ENCODE results near the gene UVSSA.
A peak's percentile ranks its signal among the peaks of the same experiment; 100 is the strongest.

Gene UVSSA

GRCh38 chr4:1310796-1311631 is 36.0 kb upstream of the UVSSA start:
- ATAC-seq (ENCODE audit: low read depth) = no peak
- Mint-ChIP-seq H3K36me3 (peaks cover 23% of the 10 kb centered on the region), H3K27ac (no peak overlapping the region)

GRCh38 chr4:1312821-1313640 is 34.0 kb upstream of the UVSSA start:
- H3K4me1 Mint-ChIP-seq = peaks cover 22% of the 10 kb centered on the region
- ATAC-seq (ENCODE audit: low read depth) (no peak), DNase-seq (ENCODE audit: low spot score in 2 of 2) (no peak)
- peaks cover 1% of the 10 kb centered on the region for H3K9me3 Mint-ChIP-seq
- no peak overlapping the region for H3K4me3 Mint-ChIP-seq
- no peaks in the 10 kb centered on the region for H3K27me3 Mint-ChIP-seq
- H3K27ac Mint-ChIP-seq = no peak overlapping the region
- peaks cover 30% of the 10 kb centered on the region for H3K36me3 Mint-ChIP-seq

More at GRCh38 chr4:1310796-1311631, 36.0 kb upstream of the UVSSA start:
- peak overlapping the region; percentile 17 for H3K4me3 Mint-ChIP-seq
- H3K27me3 Mint-ChIP-seq = no peaks in the 10 kb centered on the region
- peaks cover 36% of the 10 kb centered on the region for H3K4me1 Mint-ChIP-seq
- no peak for DNase-seq (ENCODE audit: low spot score in 2 of 2)
- peaks cover 1% of the 10 kb centered on the region for H3K9me3 Mint-ChIP-seq

- Mint-ChIP-seq H3K9me3 (peaks cover 1% of the 10 kb centered on the region), H3K36me3 (peaks cover 32% of the 10 kb centered on the region), H3K27ac (no peak overlapping the region), H3K4me3 (no peak overlapping the region), H3K4me1 (peaks cover 6% of the 10 kb centered on the region), H3K27me3 (no peaks in the 10 kb centered on the region)
- ATAC-seq (ENCODE audit: low read depth) = no peak
- DNase-seq (ENCODE audit: low spot score in 2 of 2) = no peak
Observed at GRCh38 chr4:1315306-1315705, 31.7 kb upstream of the UVSSA start.

GRCh38 chr4:1315836-1316536 is 31.0 kb upstream of the UVSSA start:
- Mint-ChIP-seq H3K27ac (no peak overlapping the region), H3K4me1 (peaks cover 6% of the 10 kb centered on the region), H3K9me3 (peaks cover 1% of the 10 kb centered on the region), H3K27me3 (no peaks in the 10 kb centered on the region), H3K36me3 (peaks cover 34% of the 10 kb centered on the region), H3K4me3 (no peak overlapping the region)
- DNase-seq (ENCODE audit: low spot score in 2 of 2) (no peak), ATAC-seq (ENCODE audit: low read depth) (no peak)

DNA sequence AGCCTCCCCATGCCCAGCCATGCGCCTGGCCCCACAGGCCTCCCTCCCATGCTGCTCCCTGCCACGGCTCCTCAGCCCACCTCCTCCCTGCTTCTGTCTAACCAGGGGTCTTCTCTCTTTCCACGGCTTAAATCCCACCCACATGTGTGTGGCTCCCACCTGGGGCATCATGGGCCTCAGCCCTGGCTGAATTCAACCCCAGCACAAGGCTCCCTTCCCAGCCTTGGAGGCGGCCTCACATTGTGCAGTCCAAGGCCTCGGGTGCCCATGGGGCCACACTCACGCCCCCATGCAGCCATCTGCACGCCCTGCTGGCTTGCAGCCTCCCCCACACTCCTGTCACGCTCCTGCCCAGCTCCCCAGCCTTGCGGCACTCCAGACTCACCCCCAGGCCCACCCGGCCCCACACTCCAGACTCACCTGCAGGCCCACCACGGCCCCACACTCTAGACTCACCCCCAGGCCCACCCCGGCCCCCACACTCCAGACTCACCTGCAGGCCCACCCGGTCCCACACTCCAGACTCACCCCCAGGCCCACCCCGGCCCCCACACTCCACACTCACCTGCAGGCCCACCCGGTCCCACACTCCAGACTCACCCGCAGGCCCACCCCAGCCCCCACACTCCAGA is 30.4 kb upstream of the UVSSA start:
- Mint-ChIP-seq H3K4me3 (no peak overlapping the region), H3K27ac (no peak overlapping the region), H3K36me3 (peaks cover 38% of the 10 kb centered on the region), H3K27me3 (no peaks in the 10 kb centered on the region), H3K9me3 (peaks cover 1% of the 10 kb centered on the region), H3K4me1 (peaks cover 6% of the 10 kb centered on the region)
- ATAC-seq (ENCODE audit: low read depth) (no peak), DNase-seq (ENCODE audit: low spot score in 2 of 2) (no peak)

- DNase-seq (ENCODE audit: low spot score in 2 of 2) = no peak
- H3K27me3 Mint-ChIP-seq = no peaks in the 10 kb centered on the region
- H3K9me3 Mint-ChIP-seq = peaks cover 1% of the 10 kb centered on the region
- H3K4me3 Mint-ChIP-seq = no peak overlapping the region
- no peak overlapping the region for H3K27ac Mint-ChIP-seq
- H3K36me3 Mint-ChIP-seq = peaks cover 36% of the 10 kb centered on the region
- no peak for ATAC-seq (ENCODE audit: low read depth)
- H3K4me1 Mint-ChIP-seq = peaks cover 6% of the 10 kb centered on the region
Observed at GRCh38 chr4:1317177-1318045, 29.6 kb upstream of the UVSSA start.

DNA sequence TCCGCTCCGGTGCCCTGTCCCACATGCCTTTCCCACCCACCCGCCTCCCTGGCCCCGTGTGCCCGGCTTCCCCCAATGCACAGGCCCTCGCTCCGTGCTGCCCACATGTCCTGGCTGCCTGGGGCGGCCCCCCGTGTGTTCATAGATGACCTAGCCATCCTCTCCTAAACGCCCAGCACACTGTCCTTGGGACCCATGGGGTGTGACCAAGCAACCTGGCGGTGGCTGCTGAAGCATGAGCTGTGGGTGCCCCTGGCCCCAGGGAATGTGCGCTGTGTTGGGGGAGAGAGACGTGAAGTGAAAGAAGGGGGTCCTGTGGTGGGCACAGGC is 29.0 kb upstream of the UVSSA start:
- no peak overlapping the region for H3K4me3 Mint-ChIP-seq
- DNase-seq (ENCODE audit: low spot score in 2 of 2) (no peak), ATAC-seq (ENCODE audit: low read depth) (no peak)
- H3K4me1 Mint-ChIP-seq = peaks cover 6% of the 10 kb centered on the region
- no peak overlapping the region for H3K27ac Mint-ChIP-seq
- H3K27me3 Mint-ChIP-seq = no peaks in the 10 kb centered on the region
- H3K9me3 Mint-ChIP-seq = peaks cover 1% of the 10 kb centered on the region
- peaks cover 33% of the 10 kb centered on the region for H3K36me3 Mint-ChIP-seq

DNA sequence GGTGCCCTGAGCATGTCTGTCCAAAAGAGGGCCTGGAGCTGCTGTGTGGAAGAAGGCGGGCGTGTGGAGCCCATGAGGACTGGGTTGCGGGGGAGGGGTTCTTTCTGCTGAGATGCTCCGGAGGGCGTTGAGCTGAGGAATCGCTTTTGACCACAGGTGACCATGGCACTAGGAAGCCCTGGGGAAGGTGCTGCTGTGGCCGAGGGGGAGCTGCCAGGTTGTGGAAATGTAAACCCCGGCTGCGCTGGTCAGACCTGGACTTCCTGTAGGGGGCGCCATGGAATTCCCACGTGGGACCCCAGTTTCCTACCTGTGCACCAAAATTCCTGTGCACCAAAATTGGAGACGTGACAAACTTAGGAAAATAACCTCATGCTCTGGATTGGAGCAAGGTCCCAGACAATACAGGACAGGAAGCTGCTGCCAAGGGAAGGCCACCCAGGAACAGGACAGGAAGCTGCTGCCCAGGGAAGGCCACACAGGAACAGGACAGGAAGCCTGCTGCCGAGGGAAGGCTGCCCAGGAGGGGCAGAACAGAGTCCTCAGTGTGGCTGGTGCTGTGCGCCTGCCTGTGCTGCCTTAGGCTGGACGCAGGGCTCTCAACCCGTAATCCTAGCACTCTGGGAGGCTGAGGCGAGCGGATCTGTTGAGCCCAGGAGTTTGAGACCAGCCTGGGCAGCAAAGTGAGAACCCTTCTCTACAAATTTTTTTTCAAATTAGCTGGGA is 28.4 kb upstream of the UVSSA start:
- H3K27me3 Mint-ChIP-seq = no peaks in the 10 kb centered on the region
- peaks cover 31% of the 10 kb centered on the region for H3K36me3 Mint-ChIP-seq
- no peak overlapping the region for H3K4me3 Mint-ChIP-seq
- peaks cover 6% of the 10 kb centered on the region for H3K4me1 Mint-ChIP-seq
- no peak overlapping the region for H3K27ac Mint-ChIP-seq
- peaks cover 1% of the 10 kb centered on the region for H3K9me3 Mint-ChIP-seq
- ATAC-seq (ENCODE audit: low read depth) (no peak), DNase-seq (ENCODE audit: low spot score in 2 of 2) (no peak)

GRCh38 chr4:1321486-1321885 is 25.5 kb upstream of the UVSSA start:
- Mint-ChIP-seq H3K4me1 (peaks cover 6% of the 10 kb centered on the region), H3K27me3 (no peaks in the 10 kb centered on the region), H3K4me3 (no peak overlapping the region), H3K36me3 (peaks cover 25% of the 10 kb centered on the region), H3K9me3 (no peaks in the 10 kb centered on the region), H3K27ac (peak overlapping the region; percentile 28)
- ATAC-seq (ENCODE audit: low read depth) (no peak), DNase-seq (ENCODE audit: low spot score in 2 of 2) (no peak)

DNA sequence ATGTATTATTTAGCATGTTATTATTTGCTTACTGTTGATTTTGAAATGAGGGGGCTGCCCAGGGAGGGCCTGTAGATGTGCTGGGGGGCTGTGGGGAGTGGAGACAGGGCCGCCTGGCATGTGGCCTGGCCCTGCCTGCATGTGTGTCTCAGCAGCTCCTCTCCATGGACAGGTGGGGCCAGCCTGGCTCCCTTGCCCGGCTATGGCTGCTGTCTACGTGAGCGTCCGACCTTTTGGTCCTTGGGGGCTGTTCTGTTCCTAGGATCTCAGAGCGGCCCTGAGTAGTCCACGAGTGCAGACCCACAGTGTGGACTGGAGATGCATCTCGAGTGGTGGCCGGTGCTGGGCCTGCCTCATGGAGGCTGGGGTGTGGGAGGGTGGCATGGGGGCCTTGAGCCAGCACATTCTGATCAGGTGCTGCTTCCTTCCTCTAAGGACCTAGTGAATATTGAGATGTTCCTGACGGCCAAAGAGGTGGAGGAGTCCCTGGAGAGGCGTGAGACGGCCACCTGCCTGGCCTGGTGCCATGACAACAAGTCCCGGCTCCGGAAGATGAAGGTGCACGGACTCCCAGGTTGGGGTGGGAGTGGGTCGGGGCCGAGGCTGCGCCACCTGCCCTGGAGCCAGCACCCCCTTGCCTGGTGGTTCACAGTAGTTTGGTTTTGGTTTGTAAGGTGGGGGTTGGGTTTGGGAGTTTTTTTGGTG is 24.9 kb upstream of the UVSSA start:
- H3K4me3 Mint-ChIP-seq = no peak overlapping the region
- DNase-seq (ENCODE audit: low spot score in 2 of 2) = no peak
- peaks cover 25% of the 10 kb centered on the region for H3K36me3 Mint-ChIP-seq
- H3K27ac Mint-ChIP-seq = no peak overlapping the region
- H3K4me1 Mint-ChIP-seq = peaks cover 6% of the 10 kb centered on the region
- H3K9me3 Mint-ChIP-seq = no peaks in the 10 kb centered on the region
- no peaks in the 10 kb centered on the region for H3K27me3 Mint-ChIP-seq
- no peak for ATAC-seq (ENCODE audit: low read depth)

DNA sequence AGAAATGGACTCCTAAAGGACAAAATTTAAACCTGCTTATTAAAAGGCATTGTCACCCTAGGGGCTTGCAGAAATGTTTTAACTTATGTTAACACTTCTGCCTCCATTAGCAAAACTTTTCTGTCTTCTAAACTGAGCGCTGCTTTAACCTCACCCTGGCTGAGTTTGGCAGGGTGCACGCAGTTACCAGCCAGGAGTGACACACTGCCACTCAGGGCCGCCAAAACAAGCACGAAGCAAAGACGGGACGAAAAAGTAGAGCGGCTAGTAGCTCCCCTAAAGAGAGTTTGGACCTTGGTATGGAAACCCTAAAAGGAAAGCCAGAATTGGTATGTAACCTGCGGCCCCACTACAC is 23.8 kb upstream of the UVSSA start:
- no peak for ATAC-seq (ENCODE audit: low read depth)
- DNase-seq (ENCODE audit: low spot score in 2 of 2) = no peak
- Mint-ChIP-seq H3K36me3 (peaks cover 17% of the 10 kb centered on the region), H3K4me1 (peaks cover 3% of the 10 kb centered on the region), H3K9me3 (no peaks in the 10 kb centered on the region), H3K27me3 (no peaks in the 10 kb centered on the region), H3K4me3 (no peak overlapping the region), H3K27ac (no peak overlapping the region)

DNA sequence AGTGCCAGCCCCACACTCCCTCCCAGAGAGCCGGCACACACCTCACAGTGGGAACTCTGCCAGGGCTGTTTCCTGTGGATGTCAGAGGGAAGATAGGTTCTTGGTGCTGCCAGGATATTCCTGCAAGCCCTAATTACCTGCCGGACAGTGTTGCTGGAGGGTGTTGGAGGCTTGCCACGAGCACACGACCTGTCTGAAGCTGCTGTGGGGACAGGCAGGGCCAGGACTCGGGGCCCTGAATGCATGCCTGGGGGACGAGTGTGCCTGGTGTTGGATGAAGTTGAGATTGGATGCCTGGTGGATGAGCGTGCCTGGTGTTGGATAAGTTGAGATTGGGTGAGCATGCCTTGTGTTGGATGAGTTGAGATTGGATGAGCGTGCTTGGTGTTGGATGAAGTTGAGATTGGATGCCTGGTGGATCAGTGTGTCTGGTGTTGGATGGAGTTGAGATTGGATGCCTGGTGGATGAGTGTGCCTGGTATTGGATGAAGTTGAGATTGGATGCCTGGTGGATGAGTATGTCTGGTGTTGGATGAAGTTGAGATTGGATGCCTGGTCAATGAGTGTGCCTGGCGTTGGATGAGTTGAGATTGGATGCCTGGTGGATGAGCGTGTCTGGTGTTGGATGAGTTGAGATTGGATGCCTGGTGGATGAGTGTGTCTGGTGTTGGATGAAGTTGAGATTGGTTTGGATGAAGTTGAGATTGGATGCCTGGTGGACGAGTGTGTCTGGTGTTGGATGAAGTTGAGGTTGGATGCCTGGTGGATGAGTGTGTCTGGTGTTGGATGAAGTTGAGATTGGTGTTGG is 23.2 kb upstream of the UVSSA start:
- H3K9me3 Mint-ChIP-seq = no peaks in the 10 kb centered on the region
- H3K36me3 Mint-ChIP-seq = peaks cover 14% of the 10 kb centered on the region
- no peak for DNase-seq (ENCODE audit: low spot score in 2 of 2)
- H3K27me3 Mint-ChIP-seq = no peaks in the 10 kb centered on the region
- no peak overlapping the region for H3K27ac Mint-ChIP-seq
- no peak for ATAC-seq (ENCODE audit: low read depth)
- H3K4me3 Mint-ChIP-seq = no peak overlapping the region
- peaks cover 2% of the 10 kb centered on the region for H3K4me1 Mint-ChIP-seq
